Breast epithelium (tissue), 4 donors: Measurements from ENCODE around the gene SS18L1. TPM values are rescaled to one million over a fixed set of nuclear protein-coding genes. Genes with fewer than 3 reads are reported as not detected.

ENCODE experiments used
- DNase-seq, 2 donors: peaks; one replicate each; pipeline ENCODE4 v3.0.0-alpha.2; 2019; ENCODE audit warnings: low spot score in 2 of 2
- H3K27ac ChIP-seq, 2 donors: fragments of 200-600 bp; sonication (generic) in 1 of 2; one replicate each; pipeline ENCODE4 v1.5.1; 2016 to 2019; ENCODE audit warnings: mild to moderate bottlenecking in 1 of 2
- H3K27me3 ChIP-seq, 2 donors: fragments of 200-600 bp; sonication (generic) in 1 of 2; one replicate each; pipeline versions ENCODE4 v1.5.1 to v1.6.0; 2017 to 2019; ENCODE audit warnings: control low read depth in 1 of 2, mild to moderate bottlenecking in 1 of 2
- H3K36me3 ChIP-seq: fragments of 200-600 bp; one replicate; pipeline ENCODE4 v1.5.1; 2019
- H3K4me1 ChIP-seq, 2 donors: fragments of 200-600 bp; sonication (generic); one replicate each; pipeline ENCODE4 v1.5.1; 2016 to 2019; ENCODE audit warnings: control low read depth in 1 of 2
- H3K4me3 ChIP-seq, 3 donors: fragments of 200-600 bp; sonication (generic); 1 replicate in 2 of 3; 2 replicates in 1 of 3; pipeline ENCODE4 v1.5.1; 2016 to 2019; ENCODE audit warnings: mild to moderate bottlenecking in 3 of 3, moderate library complexity in 2 of 3
- H3K9me3 ChIP-seq, 2 donors: fragments of 200-600 bp; sonication (generic) in 1 of 2; one replicate each; pipeline ENCODE4 v1.5.1; 2016 to 2019; ENCODE audit warnings: control low read depth in 1 of 2
- POLR2A ChIP-seq: fragments of 450-650 bp; IDR thresholded peaks from one replicate; pipeline ENCODE4 v1.6.1; 2016; ENCODE audit warnings: antibody characterized with exemption, mild to moderate bottlenecking, moderate library complexity
- POLR2AphosphoS5 ChIP-seq, 3 donors: sonication (generic); formaldehyde crosslinking; IDR thresholded peaks; one replicate each; pipeline ENCODE4 v1.6.1; 2017; ENCODE audit warnings: antibody characterized with exemption in 3 of 3
- intact Hi-C: fragments of 100-400 bp; cut with DNase I; formaldehyde crosslinking; loops from one replicate; pipeline ENCODE4 v1.15.1; 2023; ENCODE audit warnings: low total_unique reads
- total RNA-seq, 3 donors: library from RNA; depleted of rRNA; stranded (reverse); fragments of >200 nt; gene quantifications; one replicate each; pipeline ENCODE4 v1.1.0, GENCODE V29; 2016
- TF ChIP-seq, protein P1 (sequence below), 3 donors: fragments of 450-650 bp; IDR thresholded peaks; one replicate each; pipeline ENCODE4 v1.5.1; 2016 to 2017; ENCODE audit warnings: antibody characterized with exemption in 3 of 3, mild to moderate bottlenecking in 3 of 3, moderate library complexity in 3 of 3

Gene SS18L1
- total RNA-seq, 3 donors from 2014 or later, result 12.5 to 18.4 (median 14.4) TPM

- H3K27ac ChIP-seq, result no peak overlapping the region
- DNase-seq, result no peak
- no peaks in the 10 kb centered on the region for H3K4me1 ChIP-seq
- no peaks in the 10 kb centered on the region for H3K36me3 ChIP-seq
- intact Hi-C loops, result no loop called here
- H3K27me3 ChIP-seq, result peaks cover 0 to 32% of the 10 kb centered on the region in 2 donors
- H3K9me3 ChIP-seq, result peaks cover under 1 to 8% of the 10 kb centered on the region in 2 donors
- no peak overlapping the region for H3K4me3 ChIP-seq
- TF ChIP-seq POLR2A, result no peak
- TF ChIP-seq, protein P1, sequence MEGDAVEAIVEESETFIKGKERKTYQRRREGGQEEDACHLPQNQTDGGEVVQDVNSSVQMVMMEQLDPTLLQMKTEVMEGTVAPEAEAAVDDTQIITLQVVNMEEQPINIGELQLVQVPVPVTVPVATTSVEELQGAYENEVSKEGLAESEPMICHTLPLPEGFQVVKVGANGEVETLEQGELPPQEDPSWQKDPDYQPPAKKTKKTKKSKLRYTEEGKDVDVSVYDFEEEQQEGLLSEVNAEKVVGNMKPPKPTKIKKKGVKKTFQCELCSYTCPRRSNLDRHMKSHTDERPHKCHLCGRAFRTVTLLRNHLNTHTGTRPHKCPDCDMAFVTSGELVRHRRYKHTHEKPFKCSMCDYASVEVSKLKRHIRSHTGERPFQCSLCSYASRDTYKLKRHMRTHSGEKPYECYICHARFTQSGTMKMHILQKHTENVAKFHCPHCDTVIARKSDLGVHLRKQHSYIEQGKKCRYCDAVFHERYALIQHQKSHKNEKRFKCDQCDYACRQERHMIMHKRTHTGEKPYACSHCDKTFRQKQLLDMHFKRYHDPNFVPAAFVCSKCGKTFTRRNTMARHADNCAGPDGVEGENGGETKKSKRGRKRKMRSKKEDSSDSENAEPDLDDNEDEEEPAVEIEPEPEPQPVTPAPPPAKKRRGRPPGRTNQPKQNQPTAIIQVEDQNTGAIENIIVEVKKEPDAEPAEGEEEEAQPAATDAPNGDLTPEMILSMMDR (IDR thresholded peaks at IDR 0.05), result no peak
- TF ChIP-seq POLR2AphosphoS5 (IDR thresholded peaks at IDR 0.05), result no peak
These were observed 25.9 kb upstream of the SS18L1 start for GRCh38 chr20:62117658-62118057.

GRCh38 chr20:62118113-62119043 lies 25.2 kb upstream of the SS18L1 start:
- H3K4me1 ChIP-seq, result peaks cover 0 to 3% of the 10 kb centered on the region in 2 donors
- H3K4me3 ChIP-seq, result no peak overlapping the region
- H3K36me3 ChIP-seq, result no peaks in the 10 kb centered on the region
- intact Hi-C loops, result no loop called here
- peaks cover 0 to 28% of the 10 kb centered on the region in 2 donors for H3K27me3 ChIP-seq
- no peak for DNase-seq
- peaks cover 0 to under 1% of the 10 kb centered on the region in 2 donors for H3K9me3 ChIP-seq
- TF ChIP-seq POLR2AphosphoS5 (IDR thresholded peaks at IDR 0.05), result no peak
- no peak for TF ChIP-seq POLR2A
- TF ChIP-seq, protein P1 (IDR thresholded peaks at IDR 0.05), result no peak
- H3K27ac ChIP-seq, result no peak overlapping the region

DNA sequence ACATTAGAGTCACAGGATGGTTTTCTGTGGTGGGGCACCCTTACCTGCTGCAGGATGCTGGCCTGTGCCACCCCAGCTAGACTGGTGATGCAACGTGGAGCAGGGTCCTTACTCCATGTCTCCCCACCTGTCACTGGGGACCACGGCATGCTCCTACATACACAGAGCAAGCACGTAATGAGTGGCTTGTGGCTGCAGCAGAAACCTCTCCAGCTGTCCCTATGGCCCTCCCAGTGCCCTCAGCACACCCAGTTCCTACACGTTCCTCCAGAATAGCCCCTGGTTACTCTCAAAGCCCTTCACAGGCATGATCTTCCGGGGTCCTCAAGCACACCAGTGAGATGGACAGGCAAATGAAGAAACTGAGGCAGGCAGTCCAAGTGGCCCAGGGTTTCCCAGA lies 24.5 kb upstream of the SS18L1 start:
- no peak for TF ChIP-seq POLR2A
- Histone ChIP-seq H3K27me3 (peaks cover 0 to 27% of the 10 kb centered on the region in 2 donors), H3K36me3 (no peaks in the 10 kb centered on the region), H3K9me3 (no peaks in the 10 kb centered on the region), H3K27ac (no peak overlapping the region), H3K4me1 (peaks cover 3 to 10% of the 10 kb centered on the region in 2 donors), H3K4me3 (no peak overlapping the region)
- DNase-seq, result no peak
- intact Hi-C loops, result no loop called here

GRCh38 chr20:62119591-62120364 lies 23.8 kb upstream of the SS18L1 start:
- DNase-seq, result no peak
- Histone ChIP-seq H3K27me3 (peaks cover 0 to 27% of the 10 kb centered on the region in 2 donors), H3K4me3 (no peak overlapping the region), H3K9me3 (no peaks in the 10 kb centered on the region), H3K4me1 (peaks cover 3 to 12% of the 10 kb centered on the region in 2 donors), H3K27ac (no peak overlapping the region), H3K36me3 (no peaks in the 10 kb centered on the region)
- intact Hi-C loops, result no loop called here
- no peak for TF ChIP-seq POLR2A
- no peak for TF ChIP-seq POLR2AphosphoS5 (IDR thresholded peaks at IDR 0.05)
- TF ChIP-seq, protein P1 (IDR thresholded peaks at IDR 0.05), result no peak

- TF ChIP-seq, protein P1 (IDR thresholded peaks at IDR 0.05), result no peak
- TF ChIP-seq POLR2A (no peak), POLR2AphosphoS5 (IDR thresholded peaks at IDR 0.05) (no peak)
- Histone ChIP-seq H3K27ac (no peak overlapping the region), H3K4me1 (peaks cover 3 to 12% of the 10 kb centered on the region in 2 donors), H3K27me3 (peaks cover 0 to 27% of the 10 kb centered on the region in 2 donors), H3K36me3 (no peaks in the 10 kb centered on the region), H3K4me3 (no peak overlapping the region), H3K9me3 (no peaks in the 10 kb centered on the region)
- DNase-seq, result no peak
- intact Hi-C loops, result no loop called here
These were observed 23.2 kb upstream of the SS18L1 start for GRCh38 chr20:62120365-62120762.
